Lung (tissue), 16 donors: ENCODE results near the gene TMPRSS11B. TPM values are rescaled to one million over a fixed set of nuclear protein-coding genes. Genes with fewer than 3 reads are reported as not detected.

Experiments used
- ATAC-seq: fragments of 200-7000 bp; cut with Tn5 transposase; one replicate; pipeline ENCODE4 v1.9.1; 2020; ENCODE audit warnings: moderate number of reproducible peaks; ENCODE audit not compliant: insufficient read depth, low FRiP score
- DNase-seq, 3 donors: peaks; one replicate each; pipeline ENCODE4 v3.0.0-alpha.2; 2013 to 2017
- H3K27ac ChIP-seq, 2 donors: one replicate each; pipeline ENCODE4 v1.5.1; 2013; ENCODE audit warnings: mild to moderate bottlenecking in 2 of 2, moderate library complexity in 2 of 2, control low read depth in 1 of 2, inconsistent platforms in 1 of 2, low read depth in 1 of 2, low read length in 1 of 2
- H3K27me3 ChIP-seq, 3 donors: one replicate each; pipeline ENCODE4 v1.5.1; 2013; ENCODE audit warnings: low read length in 2 of 3; ENCODE audit not compliant: control insufficient read depth in 3 of 3, insufficient read depth in 3 of 3
- H3K36me3 ChIP-seq, 4 donors: one replicate each; pipeline ENCODE4 v1.5.1; 2013; ENCODE audit warnings: low read length in 4 of 4, mild to moderate bottlenecking in 1 of 4, moderate library complexity in 1 of 4; ENCODE audit not compliant: control insufficient read depth in 4 of 4, insufficient read depth in 4 of 4
- H3K4me1 ChIP-seq, 5 donors: one replicate each; pipeline ENCODE4 v1.5.1; 2013; ENCODE audit warnings: low read length in 5 of 5, mild to moderate bottlenecking in 2 of 5, moderate library complexity in 1 of 5; ENCODE audit not compliant: control insufficient read depth in 5 of 5, insufficient read depth in 5 of 5
- H3K4me3 ChIP-seq: one replicate; pipeline ENCODE4 v1.5.1; 2013; ENCODE audit warnings: mild to moderate bottlenecking, control low read depth, moderate library complexity
- H3K9ac ChIP-seq, 2 donors: one replicate each; pipeline ENCODE4 v1.5.1; 2013; ENCODE audit warnings: low read length in 2 of 2, control low read depth in 1 of 2; ENCODE audit not compliant: insufficient read depth in 1 of 2
- H3K9me3 ChIP-seq, 4 donors: one replicate each; pipeline ENCODE4 v1.5.1; 2013; ENCODE audit warnings: low read length in 3 of 4, mild to moderate bottlenecking in 1 of 4, moderate library complexity in 1 of 4; ENCODE audit not compliant: control insufficient read depth in 4 of 4, insufficient read depth in 3 of 4
- WGBS, 2 donors: extraction: QIAGEN DNeasy Blood & Tissue Kit; methylation state at CpG; one replicate each; pipeline ENCODE4 v1.1.7; 2013; 5-methylcytosine and 5-hydroxymethylcytosine counted together
- long read RNA-seq, 5 donors: transcript quantifications; one replicate each; lab custom pipeline, GENCODE V29; 2026
- polyA plus RNA-seq, 2 donors: library from polyadenylated mRNA; stranded (reverse); fragments of 200-250 nt; gene quantifications; one replicate each; pipeline ENCODE4 v1.2.1, GENCODE V29; 2013
- total RNA-seq, 2 donors: library from RNA; depleted of rRNA in 1 of 2; stranded (reverse); fragments of >200 nt in 1 of 2; gene quantifications; one replicate each; pipeline ENCODE4 v1.2.1, GENCODE V29; 2014 to 2021
- TF ChIP-seq, protein P1 (sequence below): IDR thresholded peaks from 2 replicates; pipeline ENCODE4 v1.5.1; 2012; ENCODE audit warnings: mild to moderate bottlenecking; ENCODE audit errors: control extremely low read depth, extremely low read depth
- donor health status: control.
- donor health status: control.
- donor health status: Bipolar disorder and iron deficiency.
- donor health status: healthy.
- donor health status: DM: yes; HTN: yes; CAD: no.

The TMPRSS11B gene, protein sequence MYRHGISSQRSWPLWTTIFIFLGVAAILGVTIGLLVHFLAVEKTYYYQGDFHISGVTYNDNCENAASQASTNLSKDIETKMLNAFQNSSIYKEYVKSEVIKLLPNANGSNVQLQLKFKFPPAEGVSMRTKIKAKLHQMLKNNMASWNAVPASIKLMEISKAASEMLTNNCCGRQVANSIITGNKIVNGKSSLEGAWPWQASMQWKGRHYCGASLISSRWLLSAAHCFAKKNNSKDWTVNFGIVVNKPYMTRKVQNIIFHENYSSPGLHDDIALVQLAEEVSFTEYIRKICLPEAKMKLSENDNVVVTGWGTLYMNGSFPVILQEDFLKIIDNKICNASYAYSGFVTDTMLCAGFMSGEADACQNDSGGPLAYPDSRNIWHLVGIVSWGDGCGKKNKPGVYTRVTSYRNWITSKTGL
- under 1 TPM in 1 of 2 donors, not detected in 1; 0.20 TPM for total RNA-seq
- polyA plus RNA-seq = under 1 TPM in 1 of 2 donors, not detected in 1; 0.10 TPM
- long read RNA-seq, donor 1 = 0 reads
- long read RNA-seq, donor 2 = 0 reads
- long read RNA-seq, donor 3 = 0 reads
- long read RNA-seq, donor 4 = 0 reads
- long read RNA-seq, donor 5 = 0 reads

DNA sequence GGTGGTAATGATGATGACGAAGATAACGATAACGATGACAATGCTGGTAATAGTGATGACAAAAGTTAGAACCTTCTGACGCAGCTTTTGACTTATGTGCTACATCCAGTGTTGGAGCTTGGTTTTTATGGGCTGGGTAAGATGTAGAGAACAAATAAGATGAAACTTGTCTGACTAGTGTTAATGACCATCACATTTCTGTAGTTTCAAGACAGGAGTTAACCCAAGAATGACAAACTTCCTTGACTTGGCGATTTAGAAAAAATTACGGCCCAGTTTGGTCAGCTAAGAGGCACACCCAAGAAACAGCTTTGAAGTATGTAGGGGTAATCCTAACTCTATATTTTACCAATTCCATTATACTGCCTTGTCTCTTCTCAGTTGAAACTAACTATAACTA lies at the start of gene TMPRSS11B:
TSS of gene TMPRSS11B (minus strand) at position 101 of the 400 bp plus-strand sequence. CDS start 136 bp downstream, outside the sequence.
- Histone ChIP-seq H3K27me3 (no peaks in the 10 kb centered on the region), H3K4me3 (no peak within 1 kb of the TSS), H3K9me3 (no peaks in the 10 kb centered on the region), H3K4me1 (no peaks in the 10 kb centered on the region), H3K36me3 (no peaks in the 10 kb centered on the region), H3K27ac (no peak within 1 kb of the TSS), H3K9ac (no peak within 1 kb of the TSS)
- TF ChIP-seq, protein P1, sequence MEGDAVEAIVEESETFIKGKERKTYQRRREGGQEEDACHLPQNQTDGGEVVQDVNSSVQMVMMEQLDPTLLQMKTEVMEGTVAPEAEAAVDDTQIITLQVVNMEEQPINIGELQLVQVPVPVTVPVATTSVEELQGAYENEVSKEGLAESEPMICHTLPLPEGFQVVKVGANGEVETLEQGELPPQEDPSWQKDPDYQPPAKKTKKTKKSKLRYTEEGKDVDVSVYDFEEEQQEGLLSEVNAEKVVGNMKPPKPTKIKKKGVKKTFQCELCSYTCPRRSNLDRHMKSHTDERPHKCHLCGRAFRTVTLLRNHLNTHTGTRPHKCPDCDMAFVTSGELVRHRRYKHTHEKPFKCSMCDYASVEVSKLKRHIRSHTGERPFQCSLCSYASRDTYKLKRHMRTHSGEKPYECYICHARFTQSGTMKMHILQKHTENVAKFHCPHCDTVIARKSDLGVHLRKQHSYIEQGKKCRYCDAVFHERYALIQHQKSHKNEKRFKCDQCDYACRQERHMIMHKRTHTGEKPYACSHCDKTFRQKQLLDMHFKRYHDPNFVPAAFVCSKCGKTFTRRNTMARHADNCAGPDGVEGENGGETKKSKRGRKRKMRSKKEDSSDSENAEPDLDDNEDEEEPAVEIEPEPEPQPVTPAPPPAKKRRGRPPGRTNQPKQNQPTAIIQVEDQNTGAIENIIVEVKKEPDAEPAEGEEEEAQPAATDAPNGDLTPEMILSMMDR = no peak
- no peak for DNase-seq
- 92 to 94% methylated on average over 6 of the region's 6 CpGs for WGBS, 2 donors
- no peak for ATAC-seq

GRCh38 chr4:68291256-68291655 lies 45.8 kb upstream of the TMPRSS11B start:
- 94 to 97% methylated on average over 1 of the region's 1 CpG for WGBS, 2 donors
- ATAC-seq = no peak
- no peak for DNase-seq

GRCh38 chr4:68288393-68288740 lies 42.9 kb upstream of the TMPRSS11B start:
- H3K9ac ChIP-seq = no peak overlapping the region
- H3K36me3 ChIP-seq = no peaks in the 10 kb centered on the region
- ATAC-seq (no peak), DNase-seq (no peak)
- H3K9me3 ChIP-seq = no peaks in the 10 kb centered on the region
- no peaks in the 10 kb centered on the region for H3K4me1 ChIP-seq
- H3K4me3 ChIP-seq = no peak overlapping the region
- no peak overlapping the region for H3K27ac ChIP-seq
- H3K27me3 ChIP-seq = no peaks in the 10 kb centered on the region
- WGBS, 2 donors = 61 to 76% methylated on average over 2 of the region's 2 CpGs
- TF ChIP-seq, protein P1 = no peak

More at GRCh38 chr4:68291256-68291655, 45.8 kb upstream of the TMPRSS11B start:
- Histone ChIP-seq H3K9me3 (no peaks in the 10 kb centered on the region), H3K4me3 (no peak overlapping the region), H3K27me3 (no peaks in the 10 kb centered on the region), H3K4me1 (no peaks in the 10 kb centered on the region), H3K36me3 (no peaks in the 10 kb centered on the region), H3K27ac (no peak overlapping the region), H3K9ac (no peak overlapping the region)
- TF ChIP-seq, protein P1 = no peak
